ENCODE data around the gene ZDHHC4. TPM values are rescaled to one million over a fixed set of nuclear protein-coding genes. Genes with fewer than 3 reads are reported as not detected.

Gene ZDHHC4
- total RNA-seq, 2 donors from 2014 or later, result 19.1 to 20.6 TPM

DNA sequence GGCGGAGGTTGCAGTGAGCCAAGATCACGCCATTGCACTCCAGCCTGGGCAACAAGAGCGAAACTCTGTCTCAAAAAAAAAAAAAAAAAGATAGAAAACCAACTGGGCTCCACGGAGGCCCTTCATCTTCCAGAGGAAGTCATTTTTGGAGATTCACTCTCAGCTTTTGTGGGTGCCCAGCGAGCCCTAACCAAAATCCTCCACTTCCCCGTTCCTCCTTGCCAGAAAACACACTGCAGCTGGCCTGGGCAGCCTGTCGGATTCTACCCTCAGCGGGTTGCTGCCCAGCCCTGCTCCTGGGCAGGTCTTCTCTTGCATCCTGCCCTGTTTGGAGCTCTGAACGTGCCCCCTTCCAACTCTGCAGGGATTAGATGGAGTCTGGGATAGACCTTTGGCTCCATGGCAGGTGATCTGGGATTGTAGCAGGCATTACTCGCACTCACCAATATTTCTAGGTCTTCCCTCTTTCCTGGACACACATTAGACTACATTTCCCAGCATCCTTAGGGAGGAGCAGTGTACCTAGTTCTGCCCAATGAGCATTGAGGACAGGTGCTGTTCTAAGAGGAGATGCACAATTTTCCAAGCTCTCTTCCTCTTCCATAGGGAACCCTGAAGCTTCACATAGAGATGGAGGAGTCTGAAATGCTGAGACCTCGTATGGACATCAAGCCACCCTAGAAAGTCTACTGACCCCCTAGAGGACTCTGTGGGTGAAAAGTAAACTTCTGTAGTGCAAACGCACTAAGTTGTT lies 30.6 kb upstream of the ZDHHC4 start:
- Mint-ChIP-seq H3K4me1 (no peaks in the 10 kb centered on the region), H3K27me3 (peaks cover 11% of the 10 kb centered on the region), H3K36me3 (ENCODE audit: low read depth) (peaks cover 2% of the 10 kb centered on the region), H3K4me3 (no peak overlapping the region), H3K27ac (no peak overlapping the region)
- ATAC-seq, result no peak
- no peaks in the 10 kb centered on the region for H3K9me3 ChIP-seq (ENCODE audit: control insufficient read depth, low read length, poor library complexity, severe bottlenecking)
- DNase-seq, result no peak

GRCh38 chr7:6547400-6547799 lies 29.9 kb upstream of the ZDHHC4 start:
- Mint-ChIP-seq H3K4me1 (no peaks in the 10 kb centered on the region), H3K36me3 (ENCODE audit: low read depth) (peaks cover 2% of the 10 kb centered on the region), H3K4me3 (no peak overlapping the region), H3K27me3 (peaks cover 9% of the 10 kb centered on the region), H3K27ac (no peak overlapping the region)
- ATAC-seq (no peak), DNase-seq (no peak)
- no peaks in the 10 kb centered on the region for H3K9me3 ChIP-seq (ENCODE audit: control insufficient read depth, low read length, poor library complexity, severe bottlenecking)

GRCh38 chr7:6551016-6551511 lies 26.2 kb upstream of the ZDHHC4 start, which contains the start of gene GRID2IP:
Gene GRID2IP (minus strand): TSS chr7:6551461. CDS start chr7:6551436, 25 bp downstream.
- no peaks in the 10 kb centered on the region for H3K9me3 ChIP-seq (ENCODE audit: control insufficient read depth, low read length, poor library complexity, severe bottlenecking)
- ATAC-seq, result no peak
- DNase-seq, result no peak
- Mint-ChIP-seq H3K4me3 (no peak within 1 kb of the TSS), H3K36me3 (ENCODE audit: low read depth) (peaks cover 2% of the 10 kb centered on the region), H3K27ac (peak within 1 kb of the TSS; percentile 14), H3K27me3 (peaks cover 4% of the 10 kb centered on the region), H3K4me1 (peaks cover 3% of the 10 kb centered on the region)

- Mint-ChIP-seq H3K27me3 (no peaks in the 10 kb centered on the region), H3K36me3 (ENCODE audit: low read depth) (peaks cover 2% of the 10 kb centered on the region), H3K4me1 (peaks cover 3% of the 10 kb centered on the region), H3K4me3 (no peak overlapping the region), H3K27ac (no peak overlapping the region)
- ATAC-seq (no peak), DNase-seq (no peak)
- no peaks in the 10 kb centered on the region for H3K9me3 ChIP-seq (ENCODE audit: control insufficient read depth, low read length, poor library complexity, severe bottlenecking)
Measured at GRCh38 chr7:6553448-6554044, 23.7 kb upstream of the ZDHHC4 start.

DNA sequence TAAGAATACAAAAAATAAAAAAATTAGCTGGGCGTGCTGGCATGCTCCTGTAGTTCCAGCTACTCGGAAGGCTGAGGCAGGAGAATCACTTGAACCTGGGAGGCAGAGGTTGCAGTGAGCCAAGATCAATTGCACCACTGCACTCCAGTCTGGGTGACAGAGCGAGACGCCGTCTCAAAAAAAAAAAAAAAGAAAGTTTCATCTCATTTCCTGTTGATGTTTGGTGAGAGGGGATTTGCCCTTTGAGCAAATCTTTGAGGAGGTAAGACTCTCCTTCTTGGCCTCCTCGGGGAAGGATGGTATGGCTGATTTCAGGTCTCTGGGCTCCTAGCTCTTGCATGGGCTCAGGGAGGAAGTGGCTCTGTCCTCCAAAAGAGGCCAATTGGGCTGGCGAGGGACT lies 22.4 kb upstream of the ZDHHC4 start:
- ATAC-seq (peak; percentile 49), DNase-seq (no peak)
- H3K27me3 Mint-ChIP-seq, result no peaks in the 10 kb centered on the region
- peak overlapping the region; percentile 77 for H3K4me3 Mint-ChIP-seq
- peak overlapping the region; percentile 83 for H3K27ac Mint-ChIP-seq
- H3K4me1 Mint-ChIP-seq, result peaks cover 3% of the 10 kb centered on the region
- H3K36me3 Mint-ChIP-seq (ENCODE audit: low read depth), result peaks cover 3% of the 10 kb centered on the region
- no peaks in the 10 kb centered on the region for H3K9me3 ChIP-seq (ENCODE audit: control insufficient read depth, low read length, poor library complexity, severe bottlenecking)

DNA sequence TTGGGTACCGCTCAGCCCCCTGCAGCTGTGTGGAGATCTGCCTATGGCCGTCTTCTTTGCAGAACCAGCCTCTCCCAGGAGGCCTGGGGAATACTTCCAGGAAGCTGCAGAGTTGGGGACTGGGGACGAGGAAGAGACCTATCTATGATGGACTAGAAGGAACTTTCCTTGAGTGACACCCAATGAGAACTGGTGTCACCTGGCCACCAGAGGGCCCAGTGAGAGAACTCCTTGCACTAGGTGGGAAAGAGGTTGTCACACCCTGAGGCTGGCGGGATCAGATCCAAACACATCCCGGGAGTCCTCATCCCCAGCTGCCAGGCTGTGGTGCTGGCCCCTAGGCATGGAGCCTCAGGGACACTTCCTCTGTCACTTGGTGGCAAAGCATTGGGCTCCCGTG lies 21.1 kb upstream of the ZDHHC4 start:
- Mint-ChIP-seq H3K4me1 (peaks cover 3% of the 10 kb centered on the region), H3K4me3 (no peak overlapping the region), H3K36me3 (ENCODE audit: low read depth) (peaks cover 4% of the 10 kb centered on the region), H3K27me3 (no peaks in the 10 kb centered on the region), H3K27ac (no peak overlapping the region)
- no peaks in the 10 kb centered on the region for H3K9me3 ChIP-seq (ENCODE audit: control insufficient read depth, low read length, poor library complexity, severe bottlenecking)
- ATAC-seq (no peak), DNase-seq (no peak)

DNA sequence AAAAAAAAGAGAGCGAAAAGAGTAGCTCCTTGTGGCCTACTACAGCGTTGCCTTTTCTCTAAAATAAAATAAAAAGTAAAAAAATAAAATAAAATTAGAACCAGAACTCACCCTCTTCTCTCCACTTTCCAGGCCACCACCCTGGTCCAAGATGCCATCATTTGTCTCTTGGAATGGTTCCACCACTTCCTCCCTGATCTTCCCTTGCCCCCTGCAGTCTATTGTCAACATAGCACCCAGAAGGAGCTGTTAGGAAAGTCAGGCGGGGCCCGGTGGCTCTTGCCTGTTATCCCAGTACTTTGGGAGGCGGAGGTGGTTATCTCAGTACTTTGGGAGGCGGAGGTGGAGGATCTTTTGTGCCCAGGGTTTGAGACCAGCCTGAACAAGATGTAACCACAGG lies 18.4 kb upstream of the ZDHHC4 start:
- Mint-ChIP-seq H3K4me3 (no peak overlapping the region), H3K4me1 (peaks cover 3% of the 10 kb centered on the region), H3K27me3 (no peaks in the 10 kb centered on the region), H3K27ac (no peak overlapping the region), H3K36me3 (ENCODE audit: low read depth) (peaks cover 2% of the 10 kb centered on the region)
- no peaks in the 10 kb centered on the region for H3K9me3 ChIP-seq (ENCODE audit: control insufficient read depth, low read length, poor library complexity, severe bottlenecking)
- ATAC-seq, result no peak
- DNase-seq, result no peak

DNA sequence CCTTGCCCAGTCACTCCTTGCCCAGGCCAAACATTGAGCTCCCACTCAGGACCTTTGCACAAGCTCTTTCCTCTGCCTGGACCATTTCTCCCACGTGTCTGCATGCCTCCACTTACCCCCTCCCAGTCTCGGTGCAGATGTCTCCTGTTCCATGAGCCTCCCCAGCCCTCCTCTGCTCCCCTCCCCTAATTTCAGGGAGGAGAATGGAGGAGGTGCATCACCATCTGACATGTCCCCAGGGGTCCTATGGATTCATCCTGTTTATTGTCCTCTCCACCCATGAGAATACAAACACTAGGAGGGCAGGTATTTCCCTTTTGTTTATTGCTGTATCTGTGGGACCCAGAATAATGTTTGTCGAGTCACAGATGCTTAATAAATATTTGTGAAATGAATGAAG lies 17.4 kb upstream of the ZDHHC4 start:
- H3K27me3 Mint-ChIP-seq, result no peaks in the 10 kb centered on the region
- DNase-seq, result no peak
- no peaks in the 10 kb centered on the region for H3K9me3 ChIP-seq (ENCODE audit: control insufficient read depth, low read length, poor library complexity, severe bottlenecking)
- H3K4me1 Mint-ChIP-seq, result peaks cover 2% of the 10 kb centered on the region
- peaks cover 2% of the 10 kb centered on the region for H3K36me3 Mint-ChIP-seq (ENCODE audit: low read depth)
- no peak overlapping the region for H3K4me3 Mint-ChIP-seq
- H3K27ac Mint-ChIP-seq, result no peak overlapping the region
- no peak for ATAC-seq

DNA sequence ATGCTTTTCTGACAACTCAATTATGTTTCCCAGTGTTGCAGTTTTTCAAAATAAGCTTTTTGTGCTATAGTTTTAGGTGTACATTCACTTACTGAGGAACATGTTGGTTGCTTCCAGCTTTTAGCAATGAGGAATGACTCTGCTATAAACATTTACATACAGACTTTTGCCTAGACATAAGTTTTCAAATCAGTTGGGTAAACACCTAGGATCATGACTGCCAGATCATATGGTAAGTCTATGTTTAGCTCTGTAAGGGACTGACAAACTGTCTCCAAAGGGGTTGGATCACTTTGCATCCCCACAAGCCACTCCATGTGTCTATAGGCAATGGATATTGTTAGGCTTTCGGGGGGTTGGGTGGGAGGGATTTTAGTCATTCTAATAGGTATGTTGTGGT lies 15.1 kb upstream of the ZDHHC4 start:
- H3K9me3 ChIP-seq (ENCODE audit: control insufficient read depth, low read length, poor library complexity, severe bottlenecking), result no peaks in the 10 kb centered on the region
- Mint-ChIP-seq H3K4me3 (no peak overlapping the region), H3K27me3 (no peaks in the 10 kb centered on the region), H3K4me1 (no peaks in the 10 kb centered on the region), H3K27ac (no peak overlapping the region), H3K36me3 (ENCODE audit: low read depth) (peaks cover 2% of the 10 kb centered on the region)
- ATAC-seq (no peak), DNase-seq (no peak)

DNA sequence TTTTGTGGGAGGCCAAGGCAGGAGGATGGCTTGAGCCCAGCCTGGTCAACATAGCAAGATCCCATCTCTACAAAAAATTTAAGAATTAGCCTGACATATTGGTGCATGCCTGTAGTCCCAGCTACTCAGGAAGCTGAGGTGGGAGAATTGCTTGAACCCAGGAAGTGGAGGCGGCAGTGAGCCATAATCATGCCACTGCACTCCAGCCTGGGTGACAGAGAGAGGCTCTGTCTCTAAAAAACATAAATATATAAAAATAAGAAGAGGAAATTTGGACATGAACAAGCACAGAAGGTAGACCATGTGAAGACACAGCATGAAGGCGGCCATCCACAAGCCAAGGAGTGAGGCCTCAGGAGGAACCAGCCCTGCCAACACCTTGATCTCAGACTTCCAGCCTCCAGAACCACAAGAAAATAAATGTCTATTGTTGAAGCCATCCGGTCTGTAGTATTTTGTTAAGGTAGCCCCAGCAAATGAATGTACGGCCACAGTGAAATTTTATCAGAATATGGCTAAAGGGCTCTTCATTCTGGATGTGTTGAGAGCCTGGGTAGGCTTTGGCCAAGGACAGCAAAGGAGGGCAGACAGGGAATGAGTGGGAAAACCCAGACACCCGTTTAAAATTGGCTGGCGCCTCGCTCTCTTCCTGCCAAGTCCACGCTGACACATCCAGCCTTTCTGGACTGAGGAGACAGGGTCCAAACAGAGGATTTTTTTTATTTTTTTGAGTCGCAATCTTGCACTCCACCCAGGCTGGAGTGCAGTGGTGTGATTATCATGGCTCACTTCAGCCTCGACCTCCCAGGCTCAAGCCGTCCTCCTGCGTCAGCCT lies 13.1 kb upstream of the ZDHHC4 start:
- DNase-seq (no peak), ATAC-seq (no peak)
- peak overlapping the region; percentile 56 for H3K27ac Mint-ChIP-seq
- H3K27me3 Mint-ChIP-seq, result no peaks in the 10 kb centered on the region
- no peaks in the 10 kb centered on the region for H3K9me3 ChIP-seq (ENCODE audit: control insufficient read depth, low read length, poor library complexity, severe bottlenecking)
- no peak overlapping the region for H3K4me3 Mint-ChIP-seq
- H3K36me3 Mint-ChIP-seq (ENCODE audit: low read depth), result peaks cover 2% of the 10 kb centered on the region
- H3K4me1 Mint-ChIP-seq, result no peaks in the 10 kb centered on the region

GRCh38 chr7:6565655-6566054 lies 11.6 kb upstream of the ZDHHC4 start:
- DNase-seq (no peak), ATAC-seq (no peak)
- H3K27ac Mint-ChIP-seq, result no peak overlapping the region
- no peaks in the 10 kb centered on the region for H3K9me3 ChIP-seq (ENCODE audit: control insufficient read depth, low read length, poor library complexity, severe bottlenecking)
- no peak overlapping the region for H3K4me3 Mint-ChIP-seq
- H3K27me3 Mint-ChIP-seq, result no peaks in the 10 kb centered on the region
- H3K36me3 Mint-ChIP-seq (ENCODE audit: low read depth), result no peaks in the 10 kb centered on the region
- no peaks in the 10 kb centered on the region for H3K4me1 Mint-ChIP-seq

DNA sequence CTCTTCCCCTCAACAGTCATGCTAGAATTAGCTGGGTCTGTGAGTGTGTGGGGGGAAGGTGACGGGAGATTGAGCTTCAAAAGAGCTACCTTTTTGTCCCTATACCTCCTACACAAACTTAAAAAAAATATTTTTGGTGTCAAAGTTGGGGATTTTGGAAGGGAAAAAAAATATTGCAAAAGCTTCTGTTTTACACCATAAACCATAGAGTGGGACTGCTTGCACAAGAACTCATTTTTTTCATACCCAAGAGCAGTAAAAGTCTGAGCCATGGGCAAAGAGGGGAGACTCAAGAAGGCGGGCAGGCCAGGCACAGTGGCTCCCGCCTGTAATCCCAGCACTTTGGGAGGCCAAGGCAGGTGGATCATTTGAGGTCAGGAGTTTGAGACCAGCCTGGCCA lies 9.4 kb upstream of the ZDHHC4 start:
- no peak for DNase-seq
- peaks cover 5% of the 10 kb centered on the region for H3K27me3 Mint-ChIP-seq
- no peak overlapping the region for H3K4me3 Mint-ChIP-seq
- H3K27ac Mint-ChIP-seq, result no peak overlapping the region
- peaks cover 3% of the 10 kb centered on the region for H3K4me1 Mint-ChIP-seq
- H3K36me3 Mint-ChIP-seq (ENCODE audit: low read depth), result no peaks in the 10 kb centered on the region
- no peak for ATAC-seq
- no peaks in the 10 kb centered on the region for H3K9me3 ChIP-seq (ENCODE audit: control insufficient read depth, low read length, poor library complexity, severe bottlenecking)

DNA sequence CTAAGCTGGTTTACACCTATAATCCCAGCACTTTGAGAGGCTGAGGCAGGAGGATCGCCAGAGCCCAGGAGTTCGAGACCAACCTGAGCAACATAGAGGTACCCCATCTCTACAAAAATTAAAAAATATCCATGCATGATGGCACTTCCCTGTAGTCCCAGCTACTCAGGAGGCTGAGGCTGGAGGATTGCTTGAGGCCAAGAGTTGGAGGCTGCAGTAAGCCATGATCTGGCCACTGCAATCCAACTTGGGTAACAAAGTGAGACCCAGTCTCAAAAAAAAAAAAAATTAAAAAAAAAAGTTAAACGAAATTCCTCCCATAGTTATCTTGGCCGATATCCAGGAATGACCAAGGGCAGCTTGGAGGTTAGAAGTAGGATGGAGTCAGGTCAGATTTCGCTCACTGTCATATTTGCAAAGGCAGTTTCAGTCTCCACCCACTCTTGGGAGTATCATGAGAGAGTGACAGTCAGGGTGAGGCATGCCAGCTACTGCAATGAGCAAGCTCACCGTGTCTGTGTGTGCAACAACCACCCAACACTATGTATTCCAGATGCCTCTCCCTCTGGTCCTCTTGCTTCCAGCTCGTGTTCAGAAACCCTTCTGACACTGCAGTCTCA lies 6.0 kb upstream of the ZDHHC4 start:
- Mint-ChIP-seq H3K4me1 (peaks cover 3% of the 10 kb centered on the region), H3K4me3 (no peak overlapping the region), H3K27ac (no peak overlapping the region), H3K27me3 (peaks cover 5% of the 10 kb centered on the region), H3K36me3 (ENCODE audit: low read depth) (no peaks in the 10 kb centered on the region)
- no peaks in the 10 kb centered on the region for H3K9me3 ChIP-seq (ENCODE audit: control insufficient read depth, low read length, poor library complexity, severe bottlenecking)
- ATAC-seq, result no peak
- DNase-seq, result no peak
